ENCODE data around the gene NBEA. TPM values are rescaled to one million over a fixed set of nuclear protein-coding genes. Genes with fewer than 3 reads are reported as not detected.

NBEA gene
- total and polyA plus RNA-seq, 11 donors = 5.0 to 39.2 (median 23.2) TPM

DNA sequence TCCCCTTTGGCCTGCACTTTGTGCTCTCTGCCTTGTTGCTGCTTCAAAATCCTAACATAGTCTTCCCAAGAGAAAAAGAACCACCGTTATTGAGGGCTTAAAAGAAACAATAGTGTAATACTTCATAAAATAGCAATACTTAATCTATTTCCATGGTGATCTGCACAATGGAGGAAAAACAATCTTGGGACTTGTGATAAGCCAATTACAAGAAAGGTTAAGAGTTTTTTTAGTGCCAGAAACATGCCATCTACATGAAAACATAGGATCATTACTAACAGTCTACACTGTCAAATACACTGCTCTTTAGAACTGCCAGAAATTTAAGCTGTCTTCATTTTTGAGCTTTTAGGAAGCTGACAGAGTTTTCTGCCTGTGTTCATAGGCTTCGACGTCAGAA, 588.5 kb downstream of the NBEA start:
- no peaks in the 10 kb centered on the region for H3K36me3 ChIP-seq

DNA sequence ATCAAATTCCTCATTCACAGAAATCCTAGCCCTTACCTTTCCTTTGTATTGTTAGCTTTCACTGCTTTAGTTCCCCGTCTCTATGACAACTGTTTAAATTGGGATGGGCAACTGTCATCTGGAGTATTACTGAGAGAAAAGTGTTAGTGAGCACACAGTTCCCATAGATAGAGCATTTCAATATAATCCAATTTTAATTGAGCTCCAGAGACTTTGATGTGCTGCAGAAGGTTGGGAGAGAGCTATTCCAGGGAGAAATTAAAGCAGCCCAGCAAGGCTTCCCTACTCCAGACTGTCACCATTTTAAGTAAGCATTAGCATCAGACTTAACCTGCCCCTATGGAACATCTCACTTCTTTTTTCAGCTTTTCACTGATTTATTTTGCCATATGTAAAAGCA, 589.5 kb downstream of the NBEA start:
- Histone ChIP-seq H3K36me3 (no peaks in the 10 kb centered on the region), H3K4me3 (no peak overlapping the region), H3K27ac (no peak overlapping the region), H3K9me3 (no peaks in the 10 kb centered on the region), H3K27me3 (no peaks in the 10 kb centered on the region), H3K4me1 (peaks cover 0 to 21% (median 11%) of the 10 kb centered on the region in 12 donors)
- WGBS, 4 donors = 94 to 97% (median 96%) methylated on average over 1 of the region's 1 CpG
- intact Hi-C loops (cut with DNase I) = no loop called here
- ATAC-seq = no peak
- no peak for TF ChIP-seq POLR2A (IDR thresholded peaks at IDR 0.05)
- TF ChIP-seq, protein P1, sequence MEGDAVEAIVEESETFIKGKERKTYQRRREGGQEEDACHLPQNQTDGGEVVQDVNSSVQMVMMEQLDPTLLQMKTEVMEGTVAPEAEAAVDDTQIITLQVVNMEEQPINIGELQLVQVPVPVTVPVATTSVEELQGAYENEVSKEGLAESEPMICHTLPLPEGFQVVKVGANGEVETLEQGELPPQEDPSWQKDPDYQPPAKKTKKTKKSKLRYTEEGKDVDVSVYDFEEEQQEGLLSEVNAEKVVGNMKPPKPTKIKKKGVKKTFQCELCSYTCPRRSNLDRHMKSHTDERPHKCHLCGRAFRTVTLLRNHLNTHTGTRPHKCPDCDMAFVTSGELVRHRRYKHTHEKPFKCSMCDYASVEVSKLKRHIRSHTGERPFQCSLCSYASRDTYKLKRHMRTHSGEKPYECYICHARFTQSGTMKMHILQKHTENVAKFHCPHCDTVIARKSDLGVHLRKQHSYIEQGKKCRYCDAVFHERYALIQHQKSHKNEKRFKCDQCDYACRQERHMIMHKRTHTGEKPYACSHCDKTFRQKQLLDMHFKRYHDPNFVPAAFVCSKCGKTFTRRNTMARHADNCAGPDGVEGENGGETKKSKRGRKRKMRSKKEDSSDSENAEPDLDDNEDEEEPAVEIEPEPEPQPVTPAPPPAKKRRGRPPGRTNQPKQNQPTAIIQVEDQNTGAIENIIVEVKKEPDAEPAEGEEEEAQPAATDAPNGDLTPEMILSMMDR (IDR thresholded peaks at IDR 0.05) = no peak
- no peak for DNase-seq

More for the DNA sequence above, 588.5 kb downstream of the NBEA start:
- TF ChIP-seq POLR2A (IDR thresholded peaks at IDR 0.05) = no peak
- TF ChIP-seq, protein P1 (IDR thresholded peaks at IDR 0.05) = no peak
- Histone ChIP-seq H3K9me3 (no peaks in the 10 kb centered on the region), H3K4me3 (no peak overlapping the region), H3K27ac (peak overlapping the region in 2 of 12 donors; percentile 0 to 11), H3K4me1 (peaks cover 0 to 21% (median 11%) of the 10 kb centered on the region in 12 donors), H3K27me3 (no peaks in the 10 kb centered on the region)
- intact Hi-C loops (cut with DNase I) = no loop called here
- DNase-seq (no peak), ATAC-seq (no peak)
- 73 to 76% (median 75%) methylated on average over 3 of the region's 3 CpGs for WGBS, 4 donors

DNA sequence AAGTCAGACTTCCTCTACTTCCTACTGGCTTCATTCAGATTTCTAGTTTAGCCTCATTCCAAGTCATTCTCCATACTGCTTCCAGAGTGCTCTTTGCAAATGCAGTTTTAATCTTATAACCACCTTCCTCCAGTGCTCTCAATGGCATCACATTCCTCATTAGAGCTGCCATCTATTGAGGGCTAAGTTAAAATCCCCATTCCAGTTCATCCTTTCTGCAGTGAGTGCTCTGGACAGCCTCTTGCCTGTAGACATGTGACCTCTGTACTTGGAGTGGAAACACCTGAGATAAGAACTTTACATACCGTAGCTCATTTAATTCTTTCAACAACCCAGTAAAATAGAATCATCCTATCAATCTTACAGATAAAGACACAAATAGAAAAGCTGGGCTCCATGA, 592.3 kb downstream of the NBEA start:
- no peak for DNase-seq
- 44 to 54% (median 49%) methylated on average over 1 of the region's 1 CpG for WGBS, 4 donors
- H3K4me1 ChIP-seq = peaks cover 0 to 14% (median 11%) of the 10 kb centered on the region in 12 donors
- intact Hi-C loops (cut with DNase I) = no loop called here
- no peaks in the 10 kb centered on the region for H3K27me3 ChIP-seq
- H3K4me3 ChIP-seq = no peak overlapping the region
- ATAC-seq = no peak
- TF ChIP-seq POLR2A (IDR thresholded peaks at IDR 0.05) = no peak
- TF ChIP-seq, protein P1 (IDR thresholded peaks at IDR 0.05) = no peak
- H3K36me3 ChIP-seq = no peaks in the 10 kb centered on the region
- H3K27ac ChIP-seq = no peak overlapping the region
- H3K9me3 ChIP-seq = no peaks in the 10 kb centered on the region

DNA sequence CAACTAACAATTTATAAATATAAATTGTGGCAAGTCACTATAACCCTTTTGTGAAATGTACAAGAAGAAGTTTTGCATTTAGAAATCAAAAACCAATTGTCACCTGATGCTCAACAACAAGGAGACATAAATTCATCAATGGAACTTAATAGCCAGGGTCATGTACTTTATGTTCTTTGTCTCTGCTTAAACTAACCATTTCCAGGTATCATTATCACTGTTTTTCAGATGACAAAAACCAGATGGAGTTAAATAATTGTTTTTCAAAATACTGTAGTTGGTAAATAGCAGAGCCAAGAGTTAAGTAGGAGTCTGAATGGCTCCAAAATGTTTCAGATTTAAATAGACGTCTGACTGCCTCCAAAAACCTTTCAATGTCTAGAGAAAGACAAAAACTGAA, 606.7 kb downstream of the NBEA start:
- Histone ChIP-seq H3K27me3 (no peaks in the 10 kb centered on the region), H3K27ac (no peak overlapping the region), H3K9me3 (no peaks in the 10 kb centered on the region), H3K4me3 (no peak overlapping the region), H3K36me3 (peaks cover 0 to 3% (median 0%) of the 10 kb centered on the region in 9 donors), H3K4me1 (peaks cover 0 to 9% (median 0%) of the 10 kb centered on the region in 12 donors)
- 46 to 55% (median 50%) methylated on average over 1 of the region's 1 CpG for WGBS, 4 donors
- intact Hi-C loops (cut with DNase I) = no loop called here
- no peak for ATAC-seq
- TF ChIP-seq, protein P1 (IDR thresholded peaks at IDR 0.05) = no peak
- no peak for TF ChIP-seq POLR2A (IDR thresholded peaks at IDR 0.05)
- DNase-seq = no peak

All from heart left ventricle (tissue), 16 donors.